Measurements from ENCODE around the gene GPR39. TPM values are rescaled to one million over a fixed set of nuclear protein-coding genes. Genes with fewer than 3 reads are reported as not detected.

Gene GPR39
- total RNA-seq, 4 donors from 2014 or later = 2.8 to 9.7 (median 5.4) TPM

DNA sequence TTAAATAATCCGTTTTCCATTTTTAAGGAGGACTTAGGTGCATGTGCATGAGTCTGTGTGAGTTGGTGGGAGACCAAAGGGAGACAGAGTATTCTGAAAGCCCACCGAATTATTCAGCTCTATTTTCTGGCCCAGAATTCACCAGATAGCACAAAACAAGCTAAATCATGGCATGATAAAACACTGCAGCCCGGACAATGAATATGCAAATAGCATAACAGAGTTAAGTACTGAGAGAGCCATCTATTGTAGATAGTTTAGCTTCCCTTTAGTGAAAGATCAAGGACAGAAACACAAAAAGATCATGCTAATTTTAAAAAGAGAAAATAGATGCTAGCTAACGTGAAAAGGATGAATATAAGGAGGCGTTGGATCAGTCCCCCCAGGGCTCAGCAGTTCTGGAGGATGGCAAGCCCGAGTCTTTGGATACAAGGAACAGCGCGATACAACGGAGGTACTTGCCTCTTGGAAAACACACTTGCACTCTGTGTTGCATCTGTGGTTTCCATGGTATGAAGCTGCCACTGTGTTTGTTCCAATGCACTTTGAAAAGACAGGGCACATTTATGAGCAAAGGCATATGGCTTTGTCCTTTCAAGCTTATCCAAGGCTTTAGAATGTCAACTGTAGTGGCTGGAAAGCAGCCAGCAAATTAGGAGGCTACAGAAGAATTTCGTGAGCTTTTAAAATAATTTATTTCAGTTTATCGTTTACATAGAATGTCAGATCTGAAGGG lies 133.5 kb downstream of the GPR39 start:
- DNase-seq = no peak
- no peaks in the 10 kb centered on the region for H3K27me3 ChIP-seq
- no peaks in the 10 kb centered on the region for H3K4me1 ChIP-seq
- no peak overlapping the region for H3K27ac ChIP-seq
- intact Hi-C loops (cut with DNase I) = loop anchor here (5.0 kb wide), 1 partner anchor 622 kb away; no protein-coding TSS in a partner anchor
- WGBS, 2 donors = 70 to 76% methylated on average over 11 of the region's 11 CpGs
- TF ChIP-seq, protein P1, sequence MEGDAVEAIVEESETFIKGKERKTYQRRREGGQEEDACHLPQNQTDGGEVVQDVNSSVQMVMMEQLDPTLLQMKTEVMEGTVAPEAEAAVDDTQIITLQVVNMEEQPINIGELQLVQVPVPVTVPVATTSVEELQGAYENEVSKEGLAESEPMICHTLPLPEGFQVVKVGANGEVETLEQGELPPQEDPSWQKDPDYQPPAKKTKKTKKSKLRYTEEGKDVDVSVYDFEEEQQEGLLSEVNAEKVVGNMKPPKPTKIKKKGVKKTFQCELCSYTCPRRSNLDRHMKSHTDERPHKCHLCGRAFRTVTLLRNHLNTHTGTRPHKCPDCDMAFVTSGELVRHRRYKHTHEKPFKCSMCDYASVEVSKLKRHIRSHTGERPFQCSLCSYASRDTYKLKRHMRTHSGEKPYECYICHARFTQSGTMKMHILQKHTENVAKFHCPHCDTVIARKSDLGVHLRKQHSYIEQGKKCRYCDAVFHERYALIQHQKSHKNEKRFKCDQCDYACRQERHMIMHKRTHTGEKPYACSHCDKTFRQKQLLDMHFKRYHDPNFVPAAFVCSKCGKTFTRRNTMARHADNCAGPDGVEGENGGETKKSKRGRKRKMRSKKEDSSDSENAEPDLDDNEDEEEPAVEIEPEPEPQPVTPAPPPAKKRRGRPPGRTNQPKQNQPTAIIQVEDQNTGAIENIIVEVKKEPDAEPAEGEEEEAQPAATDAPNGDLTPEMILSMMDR (IDR thresholded peaks at IDR 0.05) = no peak
- TF ChIP-seq POLR2A (IDR thresholded peaks at IDR 0.05) = no peak
- no peak overlapping the region for H3K4me3 ChIP-seq (replicated peaks in 1 of 3)
- no peaks in the 10 kb centered on the region for H3K36me3 ChIP-seq
- H3K9me3 ChIP-seq = no peaks in the 10 kb centered on the region

DNA sequence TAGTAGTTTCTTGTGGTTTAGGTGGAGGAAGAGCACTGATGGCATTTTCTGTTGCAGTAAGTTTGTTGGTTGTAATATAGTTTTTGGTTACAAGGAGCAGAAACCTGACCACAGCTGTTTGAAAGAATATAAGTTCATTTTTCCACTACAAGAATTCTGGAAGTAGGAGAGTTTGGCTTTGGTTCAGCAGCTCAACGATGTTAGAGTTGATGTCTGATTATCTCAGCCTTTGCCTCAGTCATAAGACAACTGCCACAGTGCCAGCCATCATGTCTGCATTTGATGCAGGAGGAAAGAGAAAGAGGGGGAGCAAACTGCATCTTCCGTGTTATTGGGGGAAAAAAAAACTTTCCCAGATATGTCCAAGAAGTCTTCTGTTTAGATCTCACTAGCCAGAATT lies 134.3 kb downstream of the GPR39 start:
- H3K27me3 ChIP-seq = no peaks in the 10 kb centered on the region
- TF ChIP-seq POLR2A (IDR thresholded peaks at IDR 0.05) = no peak
- TF ChIP-seq, protein P1 (IDR thresholded peaks at IDR 0.05) = no peak
- no peak overlapping the region for H3K4me3 ChIP-seq (replicated peaks in 1 of 3)
- H3K27ac ChIP-seq = no peak overlapping the region
- 49 to 60% methylated on average over 2 of the region's 2 CpGs for WGBS, 2 donors
- DNase-seq = no peak
- no peaks in the 10 kb centered on the region for H3K9me3 ChIP-seq
- no peaks in the 10 kb centered on the region for H3K36me3 ChIP-seq
- intact Hi-C loops (cut with DNase I) = no loop called here
- H3K4me1 ChIP-seq = no peaks in the 10 kb centered on the region

DNA sequence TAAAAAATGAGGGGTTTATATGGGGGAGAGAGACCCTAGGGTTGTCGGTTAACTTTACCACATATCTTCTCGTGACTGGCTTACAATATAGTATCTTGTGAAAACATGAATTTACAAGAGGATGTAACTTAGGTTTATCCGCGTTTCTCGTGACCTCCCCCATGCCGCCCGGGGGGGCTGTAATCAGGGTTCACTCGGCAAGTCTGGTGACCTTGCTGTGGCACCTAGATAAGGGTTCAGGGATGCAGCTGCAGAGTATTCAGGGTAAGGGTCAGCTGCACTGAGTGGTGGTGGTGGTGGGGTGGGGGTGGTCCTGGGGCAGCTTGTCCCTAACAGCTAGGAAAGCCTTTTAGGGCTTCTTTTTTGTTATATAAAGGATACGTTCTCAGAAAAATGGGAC lies 141.1 kb downstream of the GPR39 start:
- H3K4me3 ChIP-seq (replicated peaks in 1 of 3) = no peak overlapping the region
- H3K9me3 ChIP-seq = no peaks in the 10 kb centered on the region
- TF ChIP-seq, protein P1 (IDR thresholded peaks at IDR 0.05) = no peak
- no peak for TF ChIP-seq POLR2A (IDR thresholded peaks at IDR 0.05)
- intact Hi-C loops (cut with DNase I) = no loop called here
- no peak overlapping the region for H3K27ac ChIP-seq
- no peak for DNase-seq
- H3K4me1 ChIP-seq = no peaks in the 10 kb centered on the region
- no peaks in the 10 kb centered on the region for H3K36me3 ChIP-seq
- 80 to 85% methylated on average over 9 of the region's 9 CpGs for WGBS, 2 donors
- H3K27me3 ChIP-seq = no peaks in the 10 kb centered on the region

DNA sequence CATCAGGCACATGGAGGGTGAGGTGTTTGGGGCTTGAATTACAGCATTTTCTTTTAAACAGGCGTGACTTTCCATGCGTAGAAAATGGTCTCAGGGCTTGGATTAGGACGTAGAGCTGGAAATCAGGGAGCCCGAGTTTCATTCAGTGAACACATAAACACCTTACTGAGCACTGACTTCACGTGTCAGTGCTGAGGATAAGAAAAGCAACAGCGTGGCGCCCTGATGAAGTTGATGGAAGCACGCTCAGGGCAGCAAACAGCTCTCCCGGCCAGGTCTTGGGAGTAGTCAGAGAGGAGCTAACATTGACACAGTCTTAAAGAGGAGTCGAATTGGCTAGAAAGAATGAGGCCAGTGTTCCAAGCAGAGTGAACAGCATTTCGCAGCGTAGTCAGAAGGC lies 142.7 kb downstream of the GPR39 start:
- intact Hi-C loops (cut with DNase I) = no loop called here
- DNase-seq = no peak
- WGBS, 2 donors = 88 to 89% methylated on average over 12 of the region's 12 CpGs

DNA sequence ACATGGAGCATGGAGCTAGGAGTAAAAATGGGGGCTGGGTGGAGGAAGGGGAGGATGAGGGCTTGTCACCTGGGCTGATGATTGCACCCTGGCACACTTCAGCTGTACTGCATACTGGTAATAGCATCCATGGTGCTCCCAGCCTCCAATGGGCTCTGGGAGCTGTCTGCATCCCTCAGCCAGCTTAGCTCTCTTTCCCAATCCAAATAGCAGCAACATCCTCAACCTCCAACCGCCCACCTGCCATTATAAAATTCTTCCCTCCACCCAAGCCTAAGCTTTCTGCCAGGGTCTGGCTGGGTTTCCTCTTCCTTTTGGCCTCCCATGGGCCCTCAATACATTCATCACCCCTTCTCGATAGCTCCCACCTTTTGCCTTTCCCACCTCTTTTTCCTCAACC lies 143.3 kb downstream of the GPR39 start:
- H3K4me1 ChIP-seq = no peaks in the 10 kb centered on the region
- intact Hi-C loops (cut with DNase I) = no loop called here
- no peak overlapping the region for H3K4me3 ChIP-seq (replicated peaks in 1 of 3)
- no peak overlapping the region for H3K27ac ChIP-seq
- no peaks in the 10 kb centered on the region for H3K36me3 ChIP-seq
- no peaks in the 10 kb centered on the region for H3K27me3 ChIP-seq
- WGBS, 2 donors = 90 to 95% methylated on average over 2 of the region's 2 CpGs
- no peaks in the 10 kb centered on the region for H3K9me3 ChIP-seq
- DNase-seq = no peak
- TF ChIP-seq, protein P1 (IDR thresholded peaks at IDR 0.05) = no peak
- TF ChIP-seq POLR2A (IDR thresholded peaks at IDR 0.05) = no peak

More for the DNA sequence above, 142.7 kb downstream of the GPR39 start:
- Histone ChIP-seq H3K27ac (no peak overlapping the region), H3K27me3 (no peaks in the 10 kb centered on the region), H3K4me1 (no peaks in the 10 kb centered on the region), H3K36me3 (no peaks in the 10 kb centered on the region), H3K4me3 (replicated peaks in 1 of 3) (no peak overlapping the region), H3K9me3 (no peaks in the 10 kb centered on the region)
- TF ChIP-seq, protein P1 (IDR thresholded peaks at IDR 0.05) = no peak
- TF ChIP-seq POLR2A (IDR thresholded peaks at IDR 0.05) = no peak

Data from thyroid gland (tissue), 4 donors.